CD4-positive, alpha-beta T cell treated with Interleukin-2 at 100 ng/mL for 4 hours (primary cell): ENCODE results near the gene UBASH3B.
"Not testable (repeated sequence)": the region's sequence is repeated elsewhere in the genome, so short reads cannot be mapped to it uniquely, and the experiment has no call there.

Experiments
- DNase-seq: peaks from one replicate; pipeline ENCODE4 v3.0.0-alpha.2; 2020; ENCODE audit warnings: low spot score

The UBASH3B gene

GRCh38 chr11:122813176-122813893, 157.8 kb downstream of the UBASH3B start:
- no peak for DNase-seq

- no peak for DNase-seq
Measured at GRCh38 chr11:122813894-122814270, 158.4 kb downstream of the UBASH3B start.

GRCh38 chr11:122814401-122814800, 158.9 kb downstream of the UBASH3B start:
- peak; percentile 22 for DNase-seq

DNA sequence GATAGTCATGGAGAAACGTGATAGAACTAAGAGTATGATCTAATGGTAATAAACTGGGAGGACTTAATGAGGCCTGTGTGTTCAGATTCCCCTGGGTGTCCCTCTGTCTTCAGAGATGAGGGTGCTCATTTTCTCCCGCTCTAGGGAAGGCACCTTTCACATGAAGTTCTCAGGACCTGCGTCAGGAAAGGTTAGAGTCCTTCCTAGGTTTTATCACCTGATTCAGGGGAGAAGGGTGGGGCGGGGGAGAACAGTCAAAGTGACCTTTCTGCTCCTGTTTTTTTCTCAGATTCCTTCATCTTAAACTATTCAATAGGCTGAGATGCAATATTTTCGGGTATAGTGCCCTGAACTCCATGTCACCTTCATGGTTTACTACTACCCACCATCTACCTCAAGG, 160.4 kb downstream of the UBASH3B start:
- no peak for DNase-seq

DNA sequence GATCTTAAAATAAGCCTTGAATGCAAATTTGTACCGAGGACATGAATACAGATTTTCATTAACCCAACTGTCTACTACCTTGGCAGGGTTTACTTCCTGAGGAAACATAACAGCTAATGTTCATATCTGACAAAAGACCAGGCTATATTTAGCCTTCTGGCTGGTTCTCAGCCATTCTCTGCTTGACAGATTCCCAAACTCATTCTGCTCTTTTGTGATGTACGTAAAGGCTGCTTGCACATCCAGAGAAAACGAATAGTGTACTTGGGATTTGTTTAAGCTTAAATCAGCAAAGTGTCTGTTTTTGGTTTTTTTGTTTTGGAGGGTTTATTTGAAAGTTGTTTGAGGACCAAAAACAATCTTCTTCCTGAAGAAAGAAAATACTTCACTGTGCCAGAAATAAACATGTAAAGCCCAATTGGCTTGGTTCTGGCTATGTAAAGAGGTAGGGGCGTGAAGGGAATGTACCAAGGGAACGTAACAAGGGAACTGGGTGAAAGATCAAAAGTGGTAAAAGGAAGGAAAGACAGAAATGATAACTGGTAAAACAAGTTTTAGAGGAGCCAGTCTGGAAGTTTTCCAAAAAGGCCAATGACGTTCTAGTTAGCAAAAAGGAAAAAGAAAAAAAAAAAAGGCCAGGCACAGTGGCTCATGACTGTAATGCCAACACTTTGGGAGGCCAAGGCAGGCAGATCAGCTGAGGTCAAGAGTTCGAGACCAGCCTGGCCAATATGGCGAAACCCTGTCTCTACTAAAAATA, 161.4 kb downstream of the UBASH3B start:
- no peak for DNase-seq

GRCh38 chr11:122820158-122820557, 164.6 kb downstream of the UBASH3B start:
- no peak for DNase-seq

DNA sequence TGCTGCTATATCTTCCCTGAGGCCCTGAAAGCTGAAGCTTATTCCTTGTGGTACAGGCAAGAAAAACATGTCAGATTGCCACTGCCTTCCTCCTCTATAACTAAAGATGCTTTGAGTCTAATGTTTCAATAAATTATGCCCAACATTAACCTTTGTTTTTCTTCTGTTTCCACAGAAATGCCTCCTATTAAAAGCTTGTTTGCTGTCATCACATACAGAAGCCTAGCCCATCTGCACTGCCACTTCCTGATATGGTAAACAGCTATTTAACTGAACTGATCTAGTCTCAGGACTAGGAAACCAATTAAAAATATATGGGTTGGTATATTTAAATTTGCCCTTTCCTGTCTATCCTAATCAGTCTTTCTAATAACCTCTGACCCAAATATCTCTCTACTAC, 165.6 kb downstream of the UBASH3B start:
- no peak for DNase-seq

GRCh38 chr11:122822241-122822640, 166.7 kb downstream of the UBASH3B start:
- DNase-seq, result no peak

DNA sequence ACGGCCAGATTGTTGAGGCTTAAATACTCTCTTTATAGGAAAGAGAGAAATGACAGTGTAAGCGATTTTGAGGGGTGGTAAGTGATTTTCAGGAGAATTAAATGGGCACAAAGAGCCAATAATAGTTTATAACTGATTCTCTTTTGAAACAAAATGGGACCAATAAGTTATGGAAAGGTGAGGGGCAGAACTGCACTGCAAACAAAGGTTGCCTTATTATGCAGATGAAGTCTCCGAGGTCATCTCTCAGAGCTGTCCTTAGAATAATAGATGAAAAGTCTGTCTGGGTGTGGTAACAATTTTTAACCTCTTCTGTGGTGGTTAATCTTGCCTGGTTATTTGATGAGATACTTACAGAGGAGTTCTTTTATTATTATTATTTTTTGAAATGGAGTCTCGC, 168.0 kb downstream of the UBASH3B start:
- no peak for DNase-seq

GRCh38 chr11:122829371-122829770, 173.8 kb downstream of the UBASH3B start:
- not testable (repeated sequence) for DNase-seq

GRCh38 chr11:122832297-122832696, 176.8 kb downstream of the UBASH3B start:
- not testable (repeated sequence) for DNase-seq

GRCh38 chr11:122832721-122833470, 177.4 kb downstream of the UBASH3B start:
- no peak for DNase-seq

DNA sequence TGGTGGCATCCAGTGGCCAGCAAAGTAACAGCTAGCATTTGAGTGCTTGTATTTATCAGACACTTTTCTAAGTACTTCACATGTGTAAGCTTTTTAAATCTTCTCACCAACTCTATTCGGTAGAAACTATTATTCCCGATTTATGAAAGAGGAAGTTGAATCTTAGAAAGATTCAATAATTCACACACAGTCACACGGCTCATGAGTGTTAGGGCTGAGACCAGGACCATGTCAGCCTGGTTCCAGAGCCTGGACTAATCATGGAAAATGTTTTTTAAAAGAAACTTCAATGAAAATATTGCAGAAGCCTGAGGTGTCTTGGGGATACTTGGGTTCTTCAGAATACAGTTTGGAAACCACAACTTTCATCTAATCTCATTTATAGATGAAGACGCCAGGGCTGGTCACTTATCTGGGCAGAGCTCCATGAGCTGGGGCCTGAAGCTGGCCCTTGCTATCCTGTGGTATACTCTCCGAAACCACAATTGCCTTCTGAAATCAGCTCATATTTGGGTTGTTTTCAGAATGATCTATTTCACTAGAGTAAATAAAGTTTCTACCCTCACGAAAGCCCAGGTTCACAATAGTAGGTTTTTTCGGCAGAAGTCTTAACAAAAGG, 178.4 kb downstream of the UBASH3B start:
- no peak for DNase-seq

DNA sequence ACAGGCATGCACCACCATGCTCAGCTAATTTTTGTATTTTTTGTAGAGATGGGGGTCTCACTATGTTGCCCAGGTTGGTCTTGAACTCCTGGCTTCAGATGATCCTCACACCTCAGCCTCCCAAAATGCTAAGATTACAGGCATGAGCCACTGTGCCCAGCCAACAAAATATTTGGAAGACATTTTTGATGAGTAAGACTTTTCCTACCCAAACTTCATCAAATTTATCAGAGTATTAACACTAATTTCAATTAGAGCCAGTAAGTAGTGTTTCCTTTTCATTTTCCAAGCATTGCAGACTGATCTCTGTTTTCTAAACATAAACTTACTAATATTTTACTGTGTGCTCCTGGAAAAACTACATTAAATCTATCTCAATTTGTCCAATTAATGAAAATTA, 181.4 kb downstream of the UBASH3B start:
- DNase-seq, result no peak

DNA sequence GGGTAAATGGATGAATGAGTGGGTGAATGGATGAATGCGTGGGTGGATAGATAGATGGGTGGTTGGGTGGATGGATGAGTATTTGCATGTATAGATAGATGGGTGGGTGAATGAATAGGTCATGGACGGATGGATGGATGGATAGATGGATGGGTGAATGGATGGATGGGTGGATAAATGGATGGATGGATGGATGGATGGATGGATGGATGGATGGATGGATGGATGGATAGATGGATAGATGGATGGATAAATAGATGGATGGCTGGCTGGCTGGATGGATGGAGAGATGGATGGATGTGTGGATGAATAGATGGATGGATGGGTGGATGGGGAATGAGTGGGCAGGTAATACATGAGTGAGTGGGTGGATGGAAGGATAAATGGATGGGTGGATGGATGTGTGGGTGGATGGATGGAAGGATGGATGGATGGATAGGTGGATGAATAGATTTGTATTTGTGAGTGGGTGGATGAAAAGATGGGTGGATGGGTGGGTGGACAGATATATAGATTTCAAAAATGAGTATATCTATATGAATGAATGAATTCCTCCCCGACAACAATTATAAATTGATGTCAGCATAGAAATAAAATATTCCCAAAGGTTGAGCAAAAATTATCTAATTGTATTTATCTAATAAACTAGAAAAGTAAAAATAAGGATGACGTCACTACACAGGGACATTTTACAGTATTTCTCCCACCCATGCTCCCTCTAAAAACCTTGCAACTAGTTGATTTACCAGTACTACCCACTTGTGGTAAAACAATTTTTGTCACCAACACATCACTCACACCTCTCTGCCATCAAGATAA, 182.2 kb downstream of the UBASH3B start:
- DNase-seq, result no peak

DNA sequence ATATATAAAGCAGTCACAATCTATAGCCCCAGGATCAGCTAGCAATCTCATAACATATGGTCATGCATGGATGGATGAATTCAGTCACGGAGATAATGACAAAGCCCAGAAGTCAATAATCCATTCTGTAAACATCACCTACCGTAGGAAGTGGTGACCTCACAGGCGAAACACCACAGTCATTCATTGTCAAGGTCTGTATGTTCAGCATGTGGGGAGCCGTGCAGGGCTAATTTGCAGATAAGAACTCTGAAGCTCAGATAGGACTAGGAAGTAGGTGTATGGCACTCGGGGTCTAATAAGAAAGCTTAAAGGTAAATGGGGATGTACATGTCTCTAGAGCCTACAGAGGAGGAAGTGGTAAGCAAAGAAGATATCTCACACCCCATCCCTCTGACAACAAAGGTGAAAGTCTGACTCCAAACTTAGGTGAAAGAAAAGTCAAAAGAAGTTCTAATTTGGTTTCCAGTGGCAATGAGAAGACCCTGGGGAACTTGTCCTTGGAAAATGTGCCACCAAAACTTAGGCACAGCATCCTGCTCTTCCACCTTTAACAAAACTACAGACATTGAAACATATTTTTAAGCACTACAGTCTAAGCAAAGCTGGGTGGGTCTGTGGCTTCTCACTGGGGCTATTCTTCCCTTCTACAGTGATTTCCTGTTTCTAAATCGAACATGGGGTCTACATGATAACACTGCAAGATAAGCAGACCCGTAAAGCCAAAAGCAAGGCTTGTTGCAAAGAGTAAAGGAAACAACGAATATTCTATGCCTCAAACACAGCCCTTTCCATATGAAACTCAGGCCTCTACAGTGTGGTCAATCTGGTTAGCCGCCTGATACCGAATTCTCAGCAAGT, 188.0 kb downstream of the UBASH3B start:
- peak; percentile 61 for DNase-seq

- DNase-seq, result no peak
Measured at GRCh38 chr11:122847466-122847865, 191.9 kb downstream of the UBASH3B start.

DNA sequence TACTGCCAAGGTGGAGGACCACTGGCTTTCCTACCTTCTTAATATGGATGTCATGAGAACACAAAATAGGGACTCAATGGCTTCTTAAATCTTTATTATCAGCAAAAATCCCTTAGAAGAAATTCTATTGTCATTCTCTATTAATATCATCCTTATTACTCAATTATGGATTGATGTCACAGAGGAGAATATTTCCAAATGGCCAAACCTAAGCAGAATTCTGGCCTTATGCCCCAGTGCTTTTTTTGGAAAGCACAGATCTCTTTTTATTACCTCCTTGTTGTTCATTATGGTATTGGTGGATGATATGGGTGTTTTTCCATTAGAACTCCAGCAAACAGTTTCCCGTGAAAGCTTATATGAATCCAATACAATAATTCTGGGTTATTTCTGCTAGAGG, 192.7 kb downstream of the UBASH3B start:
- DNase-seq, result no peak

GRCh38 chr11:122850076-122850631, 194.6 kb downstream of the UBASH3B start:
- peak; percentile 60 for DNase-seq

- peak; percentile 53 for DNase-seq
Measured at GRCh38 chr11:122851366-122851966, 195.9 kb downstream of the UBASH3B start.
